SK-N-SH (cell line): ENCODE results near the gene NPAS1. TPM values are rescaled to one million over a fixed set of nuclear protein-coding genes. Genes with fewer than 3 reads are reported as not detected.

ENCODE experiments used
- CTCF ChIA-PET: fragments of 300-600, 350-600 bp; formaldehyde crosslinking; extraction: SDS; loops from one replicate; lab custom pipeline; 2021; lab: Yijun Ruan, JAX
- POLR2A ChIA-PET: fragments of 350-600 bp; sonication (Branson Sonifier 250); formaldehyde crosslinking; extraction: SDS; loops from one replicate; lab custom pipeline; 2020; ENCODE audit warnings: antibody characterized with exemption, inconsistent platforms; lab: Yijun Ruan, JAX
- DNase-seq: peaks from one replicate; pipeline ENCODE4 v3.0.0; 2012
- H2AFZ ChIP-seq: fragments of 200-600 bp; sonication (generic); 2 replicates; pipeline ENCODE4 v1.8.1; 2016; ENCODE audit warnings: antibody characterized with exemption, mild to moderate bottlenecking, low read depth
- H3F3A ChIP-seq: fragments of 200-600 bp; sonication (generic); replicated peaks from 2 replicates; pipeline ENCODE3; 2016; ENCODE audit warnings: antibody characterized with exemption, mild to moderate bottlenecking; ENCODE audit not compliant: insufficient read depth
- H3K27ac ChIP-seq, 2 experiments: fragments of 200-500 bp in 1 of 2; fragments of 200-600 bp in 1 of 2; sonication (Bioruptor generic) in 1 of 2; sonication (generic), shearing (Covaris generic) in 1 of 2; 2 replicates each; pipeline versions ENCODE4 v1.5.1 to v1.6.1; 2014 to 2016; ENCODE audit warnings: low read depth in 2 of 2, inconsistent platforms in 1 of 2, low read length in 1 of 2, mild to moderate bottlenecking in 1 of 2, mixed read lengths in 1 of 2
- H3K27me3 ChIP-seq: fragments of 200-600 bp; sonication (generic), shearing (Covaris generic); 2 replicates; pipeline ENCODE4 v1.6.1; 2016; ENCODE audit warnings: mixed run types; ENCODE audit not compliant: insufficient read depth
- H3K36me3 ChIP-seq, 2 experiments: fragments of 200-500 bp in 1 of 2; fragments of 200-600 bp in 1 of 2; sonication (Bioruptor generic) in 1 of 2; sonication (generic) in 1 of 2; replicated peaks in 1 of 2; 2 replicates each; pipeline versions ENCODE3 to v1.5.1; 2014 to 2016; ENCODE audit warnings: low read length in 1 of 2, mild to moderate bottlenecking in 1 of 2; ENCODE audit not compliant: insufficient read depth in 2 of 2, control insufficient read depth in 1 of 2
- H3K4me1 ChIP-seq, 2 experiments: fragments of 200-500 bp in 1 of 2; fragments of 200-600 bp in 1 of 2; sonication (Bioruptor generic) in 1 of 2; sonication (generic), shearing (Covaris generic) in 1 of 2; 2 replicates each; pipeline versions ENCODE4 v1.5.1 to v1.6.1; 2014 to 2016; ENCODE audit warnings: low read depth in 1 of 2, low read length in 1 of 2, mixed run types in 1 of 2; ENCODE audit not compliant: insufficient read depth in 2 of 2, control insufficient read depth in 1 of 2
- H3K4me2 ChIP-seq: fragments of 200-600 bp; sonication (generic), shearing (Covaris generic); 2 replicates; pipeline ENCODE4 v1.6.1; 2017; ENCODE audit warnings: mixed run types
- H3K4me3 ChIP-seq, 2 experiments: fragments of 200-500 bp in 1 of 2; fragments of 200-600 bp in 1 of 2; sonication (Bioruptor generic) in 1 of 2; sonication (generic), shearing (Covaris generic) in 1 of 2; 2 replicates each; pipeline versions ENCODE4 v1.5.1 to v1.8.1; 2014 to 2016; ENCODE audit warnings: low read depth in 2 of 2, inconsistent platforms in 1 of 2, low read length in 1 of 2, mild to moderate bottlenecking in 1 of 2, mixed read lengths in 1 of 2, moderate library complexity in 1 of 2
- H3K79me2 ChIP-seq: fragments of 200-600 bp; sonication (generic); 2 replicates; pipeline ENCODE4 v1.8.1; 2017; ENCODE audit warnings: mild to moderate bottlenecking; ENCODE audit not compliant: insufficient read depth
- H3K9ac ChIP-seq: fragments of 200-600 bp; sonication (generic); 2 replicates; pipeline ENCODE4 v1.6.1; 2017; ENCODE audit warnings: mixed run types
- H3K9me2 ChIP-seq: fragments of 200-600 bp; sonication (generic); 2 replicates; pipeline ENCODE4 v1.6.1; 2017; ENCODE audit warnings: mixed run types
- H3K9me3 ChIP-seq: fragments of 200-600 bp; sonication (generic); 2 replicates; pipeline ENCODE4 v1.6.1; 2017; ENCODE audit warnings: mixed run types, mild to moderate bottlenecking, moderate library complexity
- H4K20me1 ChIP-seq: fragments of 200-600 bp; sonication (generic); 2 replicates; pipeline ENCODE4 v1.6.1; 2017; ENCODE audit warnings: mild to moderate bottlenecking, mixed run types; ENCODE audit not compliant: insufficient read depth
- CTCF ChIP-seq: fragments of 200-600 bp; sonication (generic); IDR thresholded peaks from 2 replicates; pipeline ENCODE4 v1.6.1; 2017; ENCODE audit warnings: antibody characterized with exemption, mild to moderate bottlenecking, moderate library complexity
- ELF1 ChIP-seq: IDR thresholded peaks from 2 replicates; pipeline ENCODE4 v1.4.0; 2012
- EP300 ChIP-seq, 2 experiments: IDR thresholded peaks; 2 replicates each; pipeline versions ENCODE4 v1.4.0 to v1.6.1; 2012; ENCODE audit warnings: borderline replicate concordance in 1 of 2, low read depth in 1 of 2, low read length in 1 of 2
- FOXM1 ChIP-seq: IDR thresholded peaks from 2 replicates; pipeline ENCODE4 v1.4.0; 2012; ENCODE audit warnings: low read depth, mild to moderate bottlenecking
- GABPA ChIP-seq: IDR thresholded peaks from 2 replicates; pipeline ENCODE4 v1.4.0; 2012; ENCODE audit warnings: low read depth, mild to moderate bottlenecking
- GATA2 ChIP-seq: sonication (generic); formaldehyde crosslinking; IDR thresholded peaks from 2 replicates; pipeline ENCODE4 v1.5.0; 2020; ENCODE audit warnings: mild to moderate bottlenecking, missing genetic modification reagents
- IRF3 ChIP-seq: fragments of 150-350 bp; IDR thresholded peaks from 2 replicates; pipeline ENCODE4 v1.6.1; 2016; ENCODE audit warnings: mild to moderate bottlenecking, low read depth, low read length
- JUND ChIP-seq: IDR thresholded peaks from 2 replicates; pipeline ENCODE4 v1.4.0; 2012
- MAX ChIP-seq: IDR thresholded peaks from 2 replicates; pipeline ENCODE4 v1.4.0; 2012; ENCODE audit warnings: low read depth
- MEF2A ChIP-seq: IDR thresholded peaks from 2 replicates; pipeline ENCODE4 v1.4.0; 2012; ENCODE audit warnings: low read depth, borderline replicate concordance
- NFIC ChIP-seq: IDR thresholded peaks from 2 replicates; pipeline ENCODE4 v1.4.0; 2012; ENCODE audit warnings: borderline replicate concordance
- NRF1 ChIP-seq: IDR thresholded peaks from 2 replicates; pipeline ENCODE4 v1.6.1; 2012; ENCODE audit warnings: low read depth, mild to moderate bottlenecking, low read length
- RAD21 ChIP-seq: IDR thresholded peaks from 2 replicates; pipeline ENCODE4 v1.6.1; 2012; ENCODE audit warnings: mild to moderate bottlenecking, low read length
- RCOR1 ChIP-seq: fragments of 150-350 bp; IDR thresholded peaks from 2 replicates; pipeline ENCODE4 v1.6.1; 2017; ENCODE audit warnings: antibody characterized with exemption, low read length
- RFX5 ChIP-seq: IDR thresholded peaks from 2 replicates; pipeline ENCODE4 v1.6.1; 2012; ENCODE audit warnings: mild to moderate bottlenecking, improper control_type of control experiment, low read length
- RXRA ChIP-seq: IDR thresholded peaks from 2 replicates; pipeline ENCODE4 v1.4.0; 2012; ENCODE audit warnings: low read depth, mild to moderate bottlenecking, borderline replicate concordance
- SMC3 ChIP-seq: IDR thresholded peaks from 2 replicates; pipeline ENCODE4 v1.6.1; 2012; ENCODE audit warnings: low read depth, low read length, improper control_type of control experiment
- USF1 ChIP-seq: IDR thresholded peaks from 2 replicates; pipeline ENCODE4 v1.4.0; 2012; ENCODE audit warnings: low read depth, borderline replicate concordance
- YY1 ChIP-seq: IDR thresholded peaks from 2 replicates; pipeline ENCODE4 v1.4.0; 2012; ENCODE audit warnings: low read depth, mild to moderate bottlenecking
- ZBTB33 ChIP-seq: IDR thresholded peaks from 2 replicates; pipeline ENCODE4 v1.4.0; 2012; ENCODE audit warnings: low read depth, borderline replicate concordance
- WGBS: methylation state at CpG from one replicate; pipeline ENCODE4 v1.1.6; 2017; ENCODE audit warnings: low lambda C conversion rate; 5-methylcytosine and 5-hydroxymethylcytosine counted together
- polyA plus RNA-seq, 3 experiments: library from polyadenylated mRNA; depleted of rRNA; stranded (reverse); fragments of >200 nt; gene quantifications; 2 replicates each; pipeline ENCODE4 v1.2.3, GENCODE V29; 2012

Gene NPAS1
- polyA plus RNA-seq, 1 of the 3 experiments (the other 2 are of a cell fraction), result 1.1 TPM

GRCh38 chr19:47063874-47064273 lies 44.2 kb downstream of the NPAS1 start:
- H3K4me2 ChIP-seq, result no peak overlapping the region
- ChIA-PET POLR2A (interaction anchor here (1.1 kb wide), 1 partner anchor 50 kb away, joined by 3 read pairs; the partner anchor contains the start of gene ZC3H4), CTCF (interaction anchor here (1.0 to 1.4 kb wide), 4 partner anchors 15 to 184 kb away, joined by 3 to 5 read pairs (median 5); no protein-coding TSS in a partner anchor)
- H4K20me1 ChIP-seq, result no peaks in the 10 kb centered on the region
- TF ChIP-seq MAX (no peak), GABPA (no peak), NFIC (no peak), EP300 (IDR thresholded peaks at IDR 0.05; ENCODE audit: borderline replicate concordance in 1 of 2, low read depth in 1 of 2, low read length in 1 of 2) (no peak), RAD21 (no peak), SMC3 (no peak), USF1 (no peak), RFX5 (no peak), MEF2A (no peak), GATA2 (no peak), YY1 (no peak), RCOR1 (no peak), IRF3 (no peak), NRF1 (no peak), FOXM1 (no peak), JUND (no peak), ELF1 (no peak), CTCF (no peak), ZBTB33 (no peak), RXRA (no peak)
- H3K27ac ChIP-seq, result no peak overlapping the region; a peak in 1 of 4 replicates
- no peaks in the 10 kb centered on the region for H3K79me2 ChIP-seq
- peaks cover 0 to 12% of the 10 kb centered on the region in 2 experiments; a peak in 1 of 4 replicates for H3K4me1 ChIP-seq
- 82% methylated on average over 3 of the region's 6 CpGs for WGBS
- no peaks in the 10 kb centered on the region for H3K27me3 ChIP-seq
- peaks cover 3 to 47% of the 10 kb centered on the region in 2 experiments for H3K36me3 ChIP-seq
- no peak overlapping the region for H2AFZ ChIP-seq
- no peak overlapping the region for H3K4me3 ChIP-seq
- H3K9me3 ChIP-seq, result no peaks in the 10 kb centered on the region
- no peaks in the 10 kb centered on the region for H3F3A ChIP-seq
- DNase-seq, result no peak
- H3K9ac ChIP-seq, result no peak overlapping the region
- no peaks in the 10 kb centered on the region for H3K9me2 ChIP-seq
